NCI-H2196 treated with DMSO at 0.1 percent for 48 hours (cell line): ENCODE measurements around the gene FAM181A.

Experiments used
- DNase-seq: peaks from one replicate; lab custom pipeline; 2025; ENCODE audit not compliant: unreplicated experiment; lab: John Stamatoyannopoulos, UW

Gene FAM181A

DNA sequence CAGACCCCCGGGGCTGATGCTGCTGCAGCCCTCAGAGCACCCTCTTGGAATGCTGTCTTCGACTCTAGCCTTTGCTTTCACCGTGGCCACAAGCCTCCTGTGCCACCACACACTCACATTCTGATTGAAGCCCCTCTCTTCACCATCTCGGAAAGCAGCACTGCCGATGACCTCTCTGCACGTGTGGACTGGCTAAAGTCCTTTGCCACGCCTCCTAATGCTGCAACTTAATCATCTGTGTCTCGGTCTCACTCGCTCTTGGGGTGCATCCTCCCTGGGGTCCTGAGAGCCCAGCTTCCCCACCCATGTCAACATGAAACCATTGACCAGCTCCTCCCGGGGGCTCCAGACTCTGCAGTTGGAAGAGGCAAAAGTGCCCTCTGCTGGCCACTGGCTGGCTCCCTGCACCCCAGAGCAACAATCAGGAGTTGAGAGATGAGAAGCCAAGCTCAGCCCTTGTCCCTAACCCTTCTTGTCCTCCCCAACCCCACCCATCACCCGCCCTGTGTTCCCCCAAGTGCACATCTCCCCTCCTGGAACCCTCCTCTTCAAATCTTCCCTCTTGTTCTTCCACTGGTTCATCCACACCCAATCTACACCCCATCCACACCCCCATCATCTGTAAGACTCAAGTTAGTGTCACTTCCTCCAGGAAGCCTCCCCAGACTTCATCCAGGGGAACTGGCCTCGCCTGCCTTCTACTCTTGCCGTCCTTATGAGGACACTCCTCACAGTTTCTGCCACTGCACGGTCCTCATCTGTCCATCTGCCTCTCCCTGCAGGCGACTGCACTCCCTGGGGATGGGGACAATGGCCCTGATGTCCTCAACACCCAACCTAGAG lies 23.6 kb upstream of the FAM181A start:
- no peak for DNase-seq

DNA sequence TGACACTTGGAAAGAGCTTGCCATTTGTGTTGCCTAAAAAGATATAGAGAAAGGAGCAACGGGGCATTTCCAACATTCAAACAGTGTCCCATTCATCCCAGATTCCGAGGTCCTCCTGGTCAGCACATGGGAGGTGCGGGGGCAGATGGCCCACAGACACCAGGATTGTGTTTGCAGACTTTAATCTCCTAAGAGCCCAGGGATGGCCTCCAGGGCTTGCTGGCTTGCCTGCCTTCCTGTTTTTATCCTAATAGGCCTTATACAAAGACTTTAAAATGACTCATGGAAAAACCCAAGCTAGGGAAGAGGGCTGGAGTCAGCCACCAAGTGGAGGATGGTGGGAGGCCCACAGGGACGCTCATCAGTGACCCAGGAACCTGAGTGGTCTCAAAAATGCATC lies 21.5 kb upstream of the FAM181A start:
- DNase-seq = no peak

DNA sequence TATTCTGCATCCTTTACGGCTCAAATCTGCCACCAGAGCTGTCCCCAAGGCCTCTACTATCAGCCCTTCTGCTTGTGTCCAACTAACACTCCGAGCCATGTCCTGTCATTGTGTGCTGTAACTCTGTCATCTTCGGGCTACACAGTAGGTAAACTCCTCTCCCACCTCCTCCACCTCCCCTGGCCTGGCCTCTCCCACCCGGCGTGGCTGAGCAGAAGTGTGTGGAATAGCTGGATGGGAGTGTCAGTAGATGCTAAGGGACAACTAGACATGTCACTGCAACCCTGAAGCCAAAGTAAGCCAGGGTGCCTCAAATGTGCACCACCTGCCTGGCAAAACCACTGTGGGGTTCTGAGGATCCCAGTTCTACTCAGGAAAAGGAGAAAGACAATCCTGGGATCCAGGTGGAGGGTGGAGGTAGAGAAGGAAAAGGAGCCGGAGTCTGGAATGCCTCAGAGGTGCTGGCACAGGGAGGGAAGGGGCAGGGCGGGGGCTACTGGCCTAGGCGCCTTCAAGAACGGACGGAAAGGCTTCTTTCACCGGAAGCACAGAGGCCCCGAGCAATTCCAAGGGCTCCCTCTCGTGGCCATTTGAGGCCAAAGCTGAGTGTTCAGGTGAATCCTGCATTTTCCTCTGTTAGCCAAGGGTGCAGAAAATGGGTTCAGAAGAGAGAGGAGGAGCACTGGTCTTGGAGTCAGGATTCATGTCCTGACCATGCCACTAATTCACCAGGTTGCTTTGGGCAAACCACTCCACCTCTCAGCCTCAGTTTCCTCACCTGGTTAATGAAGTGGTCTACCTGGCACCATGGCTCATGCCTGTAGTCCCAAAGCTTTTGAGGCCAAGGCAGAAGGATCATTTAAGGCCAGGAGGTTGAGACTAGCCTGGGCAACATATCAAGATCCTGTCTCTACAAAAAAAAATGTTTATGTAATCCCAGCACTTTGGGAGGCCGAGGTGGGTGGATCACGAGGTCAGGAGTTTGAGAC lies 20.5 kb upstream of the FAM181A start:
- DNase-seq = peak; percentile 1

DNA sequence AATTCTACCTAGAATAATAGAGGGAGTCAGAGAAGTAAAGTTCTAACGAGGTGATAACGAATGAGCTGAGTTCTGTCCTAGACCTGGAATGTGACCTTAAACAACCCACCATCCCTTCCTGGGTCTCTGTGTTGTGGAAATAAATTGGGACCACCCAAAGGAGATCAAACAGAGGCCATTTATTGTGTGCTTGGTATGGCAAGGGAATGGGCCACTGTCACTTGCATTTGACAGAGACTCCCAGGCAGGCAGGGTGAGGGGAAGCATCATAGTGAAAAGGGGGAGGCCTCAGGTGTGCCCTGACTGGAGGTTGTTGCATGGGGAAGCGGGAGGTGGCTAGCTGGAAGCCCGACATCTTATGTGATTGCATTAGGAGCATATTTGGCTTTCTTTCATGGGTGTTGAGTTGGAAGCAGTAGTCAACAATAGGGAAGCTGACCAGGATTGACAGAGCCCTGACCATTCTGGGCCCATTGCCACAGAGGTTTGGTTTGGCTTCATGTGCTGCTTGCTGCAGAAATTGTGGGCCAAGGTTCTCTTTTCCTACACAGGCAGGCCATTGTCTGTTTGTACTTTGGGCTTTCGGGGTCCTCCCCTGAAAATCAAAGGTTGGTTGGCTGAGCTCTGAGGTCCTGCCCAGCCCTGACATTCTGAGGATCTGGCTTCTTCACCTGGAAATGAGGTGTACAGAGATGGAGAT lies 17.6 kb upstream of the FAM181A start:
- DNase-seq = no peak

DNA sequence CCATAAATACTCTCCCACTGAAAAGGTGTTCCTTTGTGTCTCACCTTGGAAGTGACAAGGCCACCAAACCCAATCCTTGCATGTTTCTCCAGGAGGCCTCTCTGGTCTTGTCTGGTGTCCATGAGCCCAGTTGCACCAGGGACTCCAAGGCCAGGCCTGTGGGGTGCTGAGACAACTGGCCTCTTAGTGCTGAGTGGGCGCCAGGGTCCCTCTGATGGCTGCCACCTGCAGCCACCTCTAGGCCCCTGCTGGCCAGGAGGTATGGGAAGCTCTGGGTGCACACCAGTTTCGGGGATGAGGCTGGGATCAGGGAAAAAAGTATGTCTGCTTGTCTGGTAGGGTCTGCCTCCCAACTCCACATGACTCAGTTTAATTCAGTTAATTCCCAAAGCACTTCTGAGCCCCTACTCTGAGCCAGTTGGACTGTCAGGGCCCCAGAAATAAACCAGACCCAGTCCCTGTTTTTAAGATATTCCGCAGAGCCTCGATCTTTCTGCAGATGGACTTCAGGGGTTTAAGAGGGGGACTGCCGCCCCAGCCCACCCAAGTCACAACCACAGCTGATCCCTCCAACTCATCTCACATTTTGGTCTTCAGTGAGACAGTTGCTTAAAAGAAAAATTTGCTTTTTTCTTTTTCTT lies 15.0 kb upstream of the FAM181A start:
- no peak for DNase-seq

DNA sequence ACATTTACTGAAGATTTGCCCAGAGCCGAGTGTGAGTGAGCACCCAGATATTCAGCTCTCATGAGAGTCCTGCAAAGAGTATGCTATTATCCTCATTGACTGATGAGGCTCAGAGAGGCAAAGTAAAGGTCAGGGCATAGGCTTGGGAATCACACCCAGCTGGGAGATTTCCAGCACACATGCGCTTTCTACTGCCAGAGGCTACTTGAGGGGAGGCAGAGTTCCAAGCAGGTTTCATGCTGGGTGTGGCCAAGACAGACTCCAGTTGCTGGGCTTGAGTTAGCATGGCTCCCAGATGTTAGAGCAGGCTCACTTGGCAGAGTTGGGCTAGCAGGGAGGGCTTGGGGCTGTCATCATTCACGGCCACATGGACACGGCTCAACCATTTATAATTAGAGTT lies 14.4 kb upstream of the FAM181A start:
- no peak for DNase-seq

DNA sequence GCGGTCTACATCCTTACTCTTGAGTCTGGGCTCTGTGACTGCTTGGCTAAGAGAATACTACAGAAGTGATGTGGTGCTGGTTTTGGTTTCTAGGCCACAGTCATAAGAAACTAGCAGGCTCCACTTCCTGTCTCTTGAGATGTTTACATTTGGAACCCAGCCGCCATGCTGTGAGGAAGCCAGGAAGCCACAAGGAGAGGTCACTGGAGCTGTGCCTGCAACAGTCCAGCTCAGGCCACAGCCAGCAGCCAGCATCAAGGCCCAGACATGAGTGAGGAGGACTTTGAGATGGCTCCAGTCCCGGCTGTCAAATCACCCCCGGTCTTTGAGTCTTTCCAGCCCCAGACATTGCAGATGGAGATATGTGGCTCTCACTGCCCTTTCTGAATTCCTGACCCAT lies 12.9 kb upstream of the FAM181A start:
- DNase-seq = no peak

DNA sequence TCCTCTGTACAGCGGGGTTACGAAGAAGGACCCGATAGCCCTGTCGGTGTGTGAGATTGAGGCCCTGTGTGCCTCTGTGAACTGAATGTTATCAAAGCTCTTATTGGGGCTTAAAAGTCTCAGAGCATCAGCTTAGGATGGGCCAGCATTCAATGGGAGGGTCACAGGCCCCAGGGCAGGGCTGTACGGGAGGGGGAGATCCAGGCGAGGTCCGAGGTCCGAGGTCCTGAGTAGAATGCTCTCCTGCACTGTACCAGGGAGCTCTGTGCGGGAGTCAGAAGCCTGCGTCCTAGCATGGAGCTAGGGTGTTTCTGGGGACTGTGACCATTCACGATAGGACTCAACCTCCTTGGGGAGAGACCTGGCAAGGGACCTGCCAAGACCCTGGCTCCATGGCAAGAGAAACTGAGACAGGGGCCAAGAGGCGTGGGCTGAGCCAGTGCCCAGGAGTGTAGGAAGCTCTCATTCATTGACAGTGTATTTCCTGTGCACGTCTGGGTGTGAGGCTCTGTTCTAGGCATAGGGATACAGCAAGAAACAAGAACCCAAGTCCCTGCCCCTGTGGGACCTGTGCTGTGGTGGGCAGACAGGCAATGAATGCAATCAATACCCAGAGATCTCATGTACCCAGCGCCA lies 12.0 kb upstream of the FAM181A start:
- no peak for DNase-seq

DNA sequence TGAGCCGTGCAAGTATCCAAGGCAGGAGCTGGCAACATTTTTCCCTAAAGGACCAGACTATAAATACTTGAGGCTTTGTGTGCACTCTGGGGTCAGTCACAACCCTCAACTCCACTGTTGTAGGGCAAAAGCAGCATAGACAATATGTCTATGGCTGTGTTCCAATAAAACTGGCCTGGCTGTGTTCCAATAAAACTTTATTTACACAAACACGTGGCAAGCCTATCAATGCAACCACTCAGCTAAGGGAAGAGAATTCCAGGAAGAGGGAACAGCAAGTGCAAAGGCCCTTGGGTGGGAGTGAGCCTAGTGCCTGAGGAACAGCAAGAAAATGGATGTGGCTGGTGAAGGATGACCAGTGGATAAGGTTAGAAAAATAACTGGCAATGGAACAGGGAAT lies 11.3 kb upstream of the FAM181A start:
- DNase-seq = no peak

DNA sequence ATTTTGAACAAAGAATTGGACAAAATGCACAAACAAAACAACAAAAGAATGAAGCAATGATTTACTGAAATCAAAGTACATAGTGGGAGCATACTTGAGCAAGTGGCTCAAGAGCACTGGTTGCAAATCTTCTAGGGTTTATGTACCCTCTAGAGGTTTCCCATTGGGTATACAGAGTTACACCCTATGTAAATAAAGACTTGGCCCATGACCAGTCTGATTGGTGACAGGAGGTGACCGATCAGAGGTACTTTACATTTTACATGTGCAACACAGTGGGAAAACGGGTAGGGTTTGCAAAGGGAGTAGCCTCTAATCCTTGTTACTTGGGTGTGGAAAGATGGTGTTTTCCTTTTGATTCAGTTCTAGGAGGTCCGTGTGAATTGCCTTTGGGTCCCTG lies 10.6 kb upstream of the FAM181A start:
- DNase-seq = no peak

DNA sequence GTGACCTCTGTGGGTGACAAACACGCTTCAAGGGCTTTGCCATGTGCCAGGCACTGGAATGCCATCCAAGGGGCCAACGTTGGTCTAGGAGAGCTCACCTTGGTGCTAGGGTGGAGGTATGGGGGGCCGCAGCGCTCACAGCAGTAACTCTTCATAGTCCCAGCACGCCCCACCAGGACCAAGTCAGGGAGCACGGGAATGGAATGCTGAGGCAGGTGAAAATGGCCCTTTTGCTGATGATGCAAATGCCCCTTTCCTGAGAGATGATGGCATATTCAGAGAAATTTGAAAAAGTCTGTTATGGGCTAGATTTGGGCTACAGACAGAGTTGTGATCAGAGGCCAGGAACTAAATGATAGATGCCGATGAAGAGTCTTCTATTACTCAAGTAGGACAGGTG lies 10.0 kb upstream of the FAM181A start:
- DNase-seq = no peak

DNA sequence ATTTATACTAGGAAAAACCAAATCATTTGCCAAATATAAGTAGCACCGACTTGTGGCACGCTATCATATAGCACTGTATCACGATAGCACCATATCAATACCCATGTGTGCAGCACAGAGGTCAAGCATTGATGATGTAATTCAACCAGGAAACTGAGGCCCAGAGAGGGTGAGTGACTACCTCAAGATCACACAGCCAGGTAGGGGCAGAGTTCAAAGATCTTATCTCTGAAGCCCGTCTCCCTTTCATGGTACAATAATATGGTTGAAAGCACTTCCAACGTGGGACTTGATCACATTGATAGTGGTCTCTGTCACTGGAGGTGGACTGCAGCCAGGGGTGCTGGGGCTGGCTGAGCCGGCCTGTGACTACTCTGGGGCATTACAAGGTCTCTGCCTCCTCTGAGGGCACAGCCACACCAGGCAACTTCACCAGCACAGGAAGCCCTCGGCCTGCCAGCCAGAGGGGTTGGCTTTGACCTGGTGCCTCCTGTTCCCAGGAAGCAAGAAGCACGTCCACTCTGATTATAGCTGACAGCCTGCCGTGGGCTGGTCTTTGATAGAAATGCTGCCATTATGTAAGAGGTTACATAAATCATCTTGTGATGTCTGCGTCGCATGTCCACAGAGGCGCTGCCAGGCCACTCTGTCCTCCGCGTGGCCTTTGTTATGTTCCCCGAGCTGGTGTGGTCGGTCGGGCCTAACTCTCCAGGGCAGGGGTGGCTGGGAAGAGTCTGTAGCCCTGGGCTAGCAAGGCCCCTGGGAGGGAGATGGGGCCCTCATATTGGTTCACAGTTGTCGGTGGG lies 5.9 kb upstream of the FAM181A start:
- DNase-seq = no peak

DNA sequence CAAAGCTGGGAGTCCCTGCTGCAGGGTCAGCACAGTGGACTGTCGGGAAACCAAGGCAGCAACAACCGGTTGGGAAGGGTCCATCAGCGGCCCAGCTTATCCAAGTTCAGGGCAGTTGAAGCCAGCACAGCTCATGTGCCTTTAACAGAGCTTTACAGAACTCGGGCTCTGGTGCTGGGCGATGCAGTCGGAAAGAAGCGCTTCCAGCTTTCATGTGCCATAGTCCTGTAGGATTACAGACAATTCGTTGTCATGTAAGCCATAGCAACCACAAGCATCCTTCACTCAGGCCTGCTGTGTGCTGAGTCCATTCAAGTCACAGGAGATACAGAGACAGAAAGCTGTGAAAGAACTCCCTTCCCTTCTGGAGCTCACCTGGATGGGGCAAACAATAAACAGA lies 3.5 kb upstream of the FAM181A start:
- no peak for DNase-seq

DNA sequence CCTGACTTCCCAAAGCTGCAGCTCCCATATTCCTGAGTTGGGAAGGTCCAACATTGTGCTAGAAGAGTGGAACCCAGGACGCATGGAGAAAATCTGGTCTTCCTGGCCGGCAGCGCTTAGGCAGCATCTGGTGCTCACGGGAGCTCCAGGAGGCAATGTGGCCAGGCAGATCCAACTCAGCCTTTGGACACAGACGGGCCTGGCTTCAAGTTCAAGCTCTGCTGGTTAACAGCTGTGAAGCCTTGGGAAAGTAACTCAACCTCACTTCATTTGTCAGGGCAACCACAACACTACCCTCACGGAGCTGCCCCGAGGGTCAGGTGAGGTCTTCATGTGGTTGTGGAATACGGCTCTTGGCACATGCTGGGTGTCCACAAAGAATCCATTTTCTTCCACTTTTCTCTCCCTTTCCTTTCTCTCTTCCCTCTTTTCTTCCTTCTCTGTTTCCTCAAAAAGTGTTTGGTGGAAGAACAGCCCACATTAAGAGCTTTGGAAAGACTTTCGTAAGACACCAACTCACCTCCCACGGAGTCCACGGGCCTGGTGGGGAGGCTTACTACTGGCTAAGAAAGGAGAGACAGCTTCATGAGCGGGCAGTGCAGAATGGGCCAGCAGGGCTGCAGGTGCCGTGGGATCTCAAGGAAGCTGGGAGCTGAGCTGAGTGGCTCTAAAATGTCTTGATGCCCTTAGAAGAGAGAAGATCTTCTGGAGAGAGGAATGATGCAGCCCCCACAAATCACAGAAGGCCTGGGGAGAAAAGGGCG lies 2.4 kb upstream of the FAM181A start:
- DNase-seq = no peak

DNA sequence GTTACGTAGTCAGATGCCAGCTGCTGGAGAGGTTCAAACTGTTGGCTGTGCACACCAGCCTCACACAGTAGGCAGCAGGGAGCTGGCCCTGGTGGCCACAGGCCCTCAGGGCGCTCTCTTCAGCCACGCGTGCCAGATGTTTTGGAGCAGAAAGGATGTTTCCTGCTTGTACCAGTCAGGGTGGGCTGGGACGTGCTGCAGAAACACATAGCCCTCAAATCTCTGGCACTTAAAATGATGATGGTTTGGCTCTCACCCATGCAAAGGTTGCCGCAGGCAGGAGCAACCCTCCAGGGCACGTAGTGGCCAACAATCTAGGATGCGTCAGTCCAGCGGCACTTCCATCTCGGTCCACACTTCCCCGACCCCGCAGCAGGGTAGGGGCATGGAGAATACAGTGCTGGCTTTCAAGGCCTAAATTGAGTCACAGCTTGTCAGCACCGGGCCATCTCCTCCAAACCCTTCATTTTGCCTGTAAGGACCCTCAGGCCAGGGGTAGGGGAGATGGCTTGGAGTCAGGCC lies 1.7 kb upstream of the FAM181A start:
- no peak for DNase-seq

DNA sequence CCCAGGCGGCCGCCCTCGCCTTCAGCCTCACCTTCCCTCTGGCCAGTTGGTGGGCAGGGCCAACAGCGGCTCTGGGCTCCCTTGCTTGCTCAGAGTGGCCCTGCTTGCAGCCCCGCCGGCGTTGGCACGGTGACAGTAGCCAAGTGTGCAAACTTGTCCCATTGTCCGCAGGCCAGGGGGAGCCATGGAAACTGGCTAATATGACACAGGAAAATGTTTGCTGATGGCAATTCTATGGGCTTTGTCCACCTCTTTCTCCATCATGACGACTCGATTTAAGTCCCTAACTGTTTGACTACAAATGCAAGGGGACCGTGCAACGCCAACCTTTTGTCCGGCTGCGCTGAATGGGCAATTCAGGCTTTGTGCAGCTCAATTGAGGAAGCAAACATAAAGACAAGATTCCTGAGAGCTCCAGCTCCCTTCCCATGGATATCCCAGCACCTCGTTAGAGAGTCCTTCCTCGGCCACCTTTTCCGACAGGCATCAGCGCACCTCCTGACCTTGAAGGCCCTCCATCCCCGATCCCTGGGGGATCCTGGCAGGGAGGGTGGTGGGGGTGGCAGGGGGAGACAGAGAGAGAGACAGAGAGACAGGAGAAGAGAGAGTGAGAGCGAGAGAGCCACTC lies 785 bp upstream of the FAM181A start:
- DNase-seq = no peak

DNA sequence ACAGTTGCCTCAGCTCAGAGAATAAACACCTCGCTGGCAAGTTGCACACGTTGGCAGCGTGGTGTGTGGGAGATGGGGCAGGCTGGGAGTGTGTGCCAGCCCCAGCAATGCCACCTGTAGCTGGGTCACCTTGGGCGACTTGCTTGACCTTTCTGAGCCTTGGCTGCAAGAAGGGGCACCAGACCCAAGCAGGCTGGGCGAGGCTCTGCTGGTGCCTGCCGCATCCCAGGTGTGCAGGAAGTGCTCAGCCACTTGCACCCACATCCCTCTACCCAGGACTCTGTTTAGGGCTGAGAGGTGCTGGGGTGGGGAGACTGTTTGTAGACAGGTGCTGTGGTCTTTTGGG lies 629 bp downstream of the FAM181A start:
- DNase-seq = no peak
